Middle frontal gyrus (tissue), 1 donor: ENCODE results near the gene SUN1.

Source experiments
- DNase-seq: peaks from one replicate; pipeline ENCODE4 v3.0.0-alpha.2; 2015; ENCODE audit warnings: low spot score; ENCODE audit errors: extremely low spot score

SUN1 gene

GRCh38 chr7:889391-889790 is 57.1 kb downstream of the SUN1 start:
- DNase-seq, result no peak

GRCh38 chr7:890868-891267 is 58.6 kb downstream of the SUN1 start:
- DNase-seq, result no peak

GRCh38 chr7:891291-891690 is 59.0 kb downstream of the SUN1 start:
- DNase-seq, result no peak

GRCh38 chr7:891805-892204 is 59.5 kb downstream of the SUN1 start:
- DNase-seq, result no peak

- no peak for DNase-seq
Measured at GRCh38 chr7:892648-893593, 60.6 kb downstream of the SUN1 start.

GRCh38 chr7:893686-894085 is 61.4 kb downstream of the SUN1 start:
- DNase-seq, result no peak

- DNase-seq, result no peak
Measured at GRCh38 chr7:894164-894867, 62.0 kb downstream of the SUN1 start.

- DNase-seq, result no peak
Measured at GRCh38 chr7:894927-895450, 62.7 kb downstream of the SUN1 start.

- DNase-seq, result no peak
Measured at GRCh38 chr7:895451-896052, 63.3 kb downstream of the SUN1 start.

GRCh38 chr7:896346-897075 is 64.2 kb downstream of the SUN1 start:
- no peak for DNase-seq

- no peak for DNase-seq
Measured at GRCh38 chr7:897086-897485, 64.8 kb downstream of the SUN1 start.

GRCh38 chr7:897771-898376 is 65.6 kb downstream of the SUN1 start:
- DNase-seq, result no peak

- no peak for DNase-seq
Measured at GRCh38 chr7:898460-898854, 66.2 kb downstream of the SUN1 start.

GRCh38 chr7:898855-899681 is 66.8 kb downstream of the SUN1 start:
- no peak for DNase-seq

- DNase-seq, result no peak
Measured at GRCh38 chr7:899806-900205, 67.5 kb downstream of the SUN1 start.

GRCh38 chr7:900331-901040 is 68.2 kb downstream of the SUN1 start:
- no peak for DNase-seq

GRCh38 chr7:901041-901387 is 68.7 kb downstream of the SUN1 start:
- no peak for DNase-seq

- no peak for DNase-seq
Measured at GRCh38 chr7:901388-902154, 69.3 kb downstream of the SUN1 start.

- no peak for DNase-seq
Measured at GRCh38 chr7:902996-903395, 70.7 kb downstream of the SUN1 start.
